GM19193 (cell line): Measurements from ENCODE around the gene LRRC3.

Source experiments
- POLR2A ChIP-seq: IDR thresholded peaks from 4 replicates; pipeline ENCODE4 v1.6.1; 2011; ENCODE audit not compliant: insufficient read depth, insufficient read length; ENCODE audit errors: extremely low read depth

LRRC3 gene, protein sequence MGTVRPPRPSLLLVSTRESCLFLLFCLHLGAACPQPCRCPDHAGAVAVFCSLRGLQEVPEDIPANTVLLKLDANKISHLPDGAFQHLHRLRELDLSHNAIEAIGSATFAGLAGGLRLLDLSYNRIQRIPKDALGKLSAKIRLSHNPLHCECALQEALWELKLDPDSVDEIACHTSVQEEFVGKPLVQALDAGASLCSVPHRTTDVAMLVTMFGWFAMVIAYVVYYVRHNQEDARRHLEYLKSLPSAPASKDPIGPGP

GRCh38 chr21:44454747-44455523, at the start of gene LRRC3:
LRRC3 (plus strand) TSS chr21:44455510; CDS start chr21:44456645, 1,135 bp downstream.
- no peak for TF ChIP-seq POLR2A

DNA sequence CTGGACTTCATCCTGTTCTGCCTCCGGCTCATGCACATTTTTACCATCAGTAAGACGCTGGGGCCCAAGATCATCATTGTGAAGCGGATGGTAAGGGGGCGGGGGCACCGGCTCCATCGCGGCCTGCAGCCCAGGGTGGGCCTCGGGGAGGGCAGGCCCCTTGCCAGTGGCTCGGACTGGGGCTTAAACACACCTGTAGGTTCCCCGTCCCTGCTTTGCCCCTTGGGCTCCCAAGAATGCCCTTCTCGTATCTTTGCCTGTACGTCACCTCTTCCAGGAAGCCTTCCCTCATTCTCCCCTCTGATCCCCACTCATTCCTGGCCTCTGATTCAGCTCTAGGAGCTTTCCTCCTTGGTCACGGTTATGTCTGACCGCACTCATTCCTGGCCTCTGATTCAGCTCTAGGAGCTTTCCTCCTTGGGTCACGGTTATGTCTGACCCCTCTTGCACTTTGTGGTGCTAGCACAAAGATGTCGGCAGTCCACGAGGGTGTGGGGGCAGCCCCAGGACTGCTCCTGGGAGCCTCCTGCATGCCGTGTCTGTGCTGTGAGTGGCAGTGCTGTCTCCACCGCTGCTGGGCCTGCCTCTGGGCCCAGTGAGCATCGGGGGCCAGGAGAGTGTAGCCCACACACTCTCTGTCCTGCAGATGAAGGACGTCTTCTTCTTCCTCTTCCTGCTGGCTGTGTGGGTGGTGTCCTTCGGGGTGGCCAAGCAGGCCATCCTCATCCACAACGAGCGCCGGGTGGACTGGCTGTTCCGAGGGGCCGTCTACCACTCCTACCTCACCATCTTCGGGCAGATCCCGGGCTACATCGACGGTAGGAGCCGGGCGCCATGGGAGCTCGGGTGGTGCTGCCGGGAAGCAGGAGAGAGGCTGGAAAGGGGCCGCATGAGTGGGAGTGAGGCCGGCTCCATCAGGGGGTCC, 49.1 kb upstream of the LRRC3 start:
- no peak for TF ChIP-seq POLR2A

DNA sequence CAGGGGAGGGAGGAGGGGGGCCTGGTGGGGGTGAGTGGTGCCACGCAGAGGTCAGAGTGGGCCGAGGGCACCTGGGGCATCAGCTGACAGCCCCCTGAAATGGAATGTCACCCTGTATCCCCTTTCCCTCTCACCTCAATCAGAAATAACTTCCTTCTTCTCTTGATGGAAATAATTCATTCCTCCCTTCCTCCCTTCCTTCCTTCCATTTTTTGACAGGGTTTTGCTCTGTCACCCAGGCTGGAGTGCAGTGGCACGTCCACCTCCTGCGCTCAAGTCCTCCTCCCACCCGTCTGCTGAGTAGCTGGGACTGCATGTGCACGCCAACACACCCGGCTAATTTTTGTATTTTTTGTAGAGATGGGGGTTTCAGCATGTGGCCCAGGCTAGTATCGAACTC, 48.4 kb upstream of the LRRC3 start:
- TF ChIP-seq POLR2A: no peak

DNA sequence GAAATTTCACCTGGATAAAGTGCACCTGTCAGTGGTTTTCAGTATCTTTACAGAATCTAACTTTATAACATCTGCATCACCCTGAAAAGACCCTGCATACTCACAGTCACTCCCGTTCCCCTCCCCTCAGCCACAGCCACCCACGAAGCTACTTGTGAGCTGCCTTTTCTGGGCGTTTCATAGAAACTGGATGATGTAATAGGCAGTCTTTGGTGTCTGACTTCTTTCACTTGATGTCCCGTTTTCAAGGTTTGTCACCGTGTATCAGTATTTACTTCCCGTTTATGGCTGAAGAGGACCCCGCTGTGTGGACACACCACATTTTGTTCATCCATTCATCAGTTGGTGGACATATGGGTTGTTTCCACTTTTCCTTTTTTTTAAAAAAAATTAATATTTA, 47.8 kb upstream of the LRRC3 start:
- no peak for TF ChIP-seq POLR2A

DNA sequence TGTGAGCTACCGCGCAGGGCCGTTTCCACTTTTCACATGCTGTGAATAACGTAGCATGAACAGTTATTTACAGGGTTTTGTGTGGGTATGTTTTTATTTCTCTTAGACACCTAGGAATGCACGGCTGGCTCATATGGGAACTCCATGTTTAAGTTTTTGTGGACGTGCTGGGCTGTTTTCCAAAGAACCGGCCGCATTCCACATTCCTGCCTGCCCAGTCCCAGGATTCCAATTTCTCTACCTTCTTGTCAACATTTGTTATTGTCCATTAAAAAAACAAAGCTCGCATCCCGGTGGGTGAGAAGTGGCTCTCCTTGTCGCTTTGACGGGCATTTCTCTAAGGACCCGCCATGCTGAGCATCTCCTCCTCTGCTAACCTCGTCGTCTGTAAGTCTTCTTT, 47.1 kb upstream of the LRRC3 start:
- TF ChIP-seq POLR2A: no peak

DNA sequence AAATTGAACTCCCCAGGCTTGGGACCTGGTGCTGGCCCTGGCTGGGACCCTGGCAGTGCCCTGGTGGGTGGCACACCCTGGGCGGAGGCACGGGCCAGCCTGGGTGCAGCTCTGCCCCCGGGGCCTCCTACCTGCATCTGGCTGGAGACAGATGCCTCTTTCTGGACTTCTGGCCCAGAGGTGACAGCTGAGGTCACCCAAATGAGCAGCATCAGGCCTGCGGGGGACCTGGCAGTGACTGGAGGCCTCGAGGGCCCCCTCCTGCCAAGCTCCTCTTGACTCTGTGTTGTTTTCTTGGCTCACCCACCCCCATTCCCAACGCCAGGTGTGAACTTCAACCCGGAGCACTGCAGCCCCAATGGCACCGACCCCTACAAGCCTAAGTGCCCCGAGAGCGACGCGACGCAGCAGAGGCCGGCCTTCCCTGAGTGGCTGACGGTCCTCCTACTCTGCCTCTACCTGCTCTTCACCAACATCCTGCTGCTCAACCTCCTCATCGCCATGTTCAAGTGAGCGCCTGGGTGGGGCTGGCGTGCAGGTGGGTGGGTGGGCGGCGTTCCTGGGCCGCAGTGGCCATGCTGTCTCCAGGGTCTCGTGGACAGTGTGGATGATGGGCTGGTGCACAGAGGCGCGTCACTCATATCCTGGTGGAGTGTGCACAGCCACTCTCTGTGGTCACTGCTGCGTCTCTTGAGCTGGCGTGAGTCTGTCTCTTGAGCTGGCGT, 41.6 kb upstream of the LRRC3 start:
- no peak for TF ChIP-seq POLR2A

DNA sequence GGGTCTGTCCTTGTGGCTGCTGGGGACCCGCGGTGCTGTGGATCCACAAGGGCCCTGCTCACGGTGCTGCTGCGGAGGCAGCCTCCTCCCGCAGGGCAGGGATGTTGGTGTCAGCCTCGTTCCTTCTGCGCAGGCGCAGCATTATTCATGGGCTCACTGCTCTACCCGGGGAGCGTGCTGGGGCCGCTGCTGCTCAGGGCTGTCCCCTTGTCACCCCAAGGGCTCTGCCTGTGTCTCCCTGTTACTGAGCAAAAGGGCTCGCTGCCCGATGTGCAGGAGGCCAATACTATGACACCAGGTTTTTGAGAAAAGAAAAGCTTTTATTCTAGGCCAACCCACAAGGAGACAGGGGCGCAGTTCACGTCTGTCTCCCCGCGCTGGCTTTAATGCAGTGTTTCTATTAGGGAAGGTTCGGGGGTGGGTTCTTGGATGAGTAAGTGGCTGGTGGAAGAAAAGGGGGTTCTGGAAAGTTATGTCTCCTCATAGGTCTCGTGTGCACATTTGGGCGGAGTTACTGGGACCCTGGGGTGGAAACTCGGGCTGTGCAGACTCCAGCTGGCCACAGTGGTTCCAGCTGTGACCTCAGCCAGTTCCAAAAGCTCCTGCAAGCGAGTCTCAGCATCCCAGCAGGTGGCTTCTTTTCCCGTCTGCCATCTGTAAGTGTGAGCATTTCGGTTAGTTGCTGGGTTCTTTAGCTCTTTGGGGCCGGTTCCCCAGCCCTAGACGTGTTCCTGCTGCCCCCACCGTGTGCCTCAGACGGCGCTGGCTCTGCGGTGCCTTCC, 40.8 kb upstream of the LRRC3 start:
- TF ChIP-seq POLR2A: no peak

- TF ChIP-seq POLR2A: no peak
Measured at GRCh38 chr21:44415073-44416025, 40.0 kb upstream of the LRRC3 start.

GRCh38 chr21:44416193-44416592, 39.1 kb upstream of the LRRC3 start:
- TF ChIP-seq POLR2A: no peak

- no peak for TF ChIP-seq POLR2A
Measured at GRCh38 chr21:44418108-44418875, 37.0 kb upstream of the LRRC3 start.

DNA sequence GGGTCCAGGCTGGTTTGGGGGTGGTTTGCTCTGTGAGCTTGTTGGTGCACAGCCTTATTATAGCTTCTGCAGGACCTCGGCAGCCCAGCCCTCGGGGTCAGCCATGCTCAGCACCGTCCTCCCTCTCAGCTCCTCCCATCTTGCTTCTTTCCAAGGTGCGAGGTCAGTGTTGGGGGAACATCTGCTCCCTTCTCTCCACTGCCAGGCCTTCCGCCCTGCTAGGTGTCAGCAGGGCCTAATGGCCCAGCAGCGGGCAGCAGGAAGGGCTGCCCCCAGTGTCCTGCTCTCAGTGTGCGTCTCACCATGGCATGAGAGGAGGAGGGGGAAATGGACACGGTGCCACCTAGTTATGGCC, 36.5 kb upstream of the LRRC3 start:
- TF ChIP-seq POLR2A: no peak

DNA sequence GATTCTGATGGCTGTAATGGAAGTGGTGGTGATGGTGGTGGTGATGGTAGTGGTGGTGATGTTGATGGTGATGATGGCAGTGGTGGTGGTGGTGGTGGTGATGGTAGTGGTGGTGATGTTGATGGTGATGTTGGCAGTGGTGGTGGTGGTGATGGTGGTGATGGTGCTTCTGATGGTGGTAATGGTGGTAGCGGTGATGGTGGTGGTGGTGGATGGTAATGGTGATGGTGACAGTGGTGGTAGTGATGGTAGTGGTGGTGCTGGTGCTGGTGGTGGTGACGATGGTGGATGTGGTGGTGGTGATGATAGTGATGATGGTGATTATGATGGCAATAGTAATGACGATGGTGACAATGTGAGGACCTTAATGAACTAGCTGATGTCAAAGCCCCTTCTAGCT, 35.6 kb upstream of the LRRC3 start:
- TF ChIP-seq POLR2A: no peak
